Suprapubic skin (tissue), 4 donors: ENCODE results near the gene BCAP31. TPM values are rescaled to one million over a fixed set of nuclear protein-coding genes. Genes with fewer than 3 reads are reported as not detected.

Source experiments
- DNase-seq, 2 donors: peaks; one replicate each; pipeline ENCODE4 v3.0.0-alpha.2; 2019; ENCODE audit warnings: low spot score in 2 of 2
- H3K27ac ChIP-seq: fragments of 200-600 bp; sonication (generic); one replicate; pipeline ENCODE4 v1.5.1; 2019
- H3K27me3 ChIP-seq: fragments of 200-600 bp; sonication (generic); one replicate; pipeline ENCODE4 v1.5.1; 2019
- H3K36me3 ChIP-seq: fragments of 200-600 bp; sonication (generic); one replicate; pipeline ENCODE4 v1.5.1; 2019
- H3K4me1 ChIP-seq: fragments of 200-600 bp; sonication (generic); one replicate; pipeline ENCODE4 v1.5.1; 2019
- H3K4me3 ChIP-seq: fragments of 200-600 bp; sonication (generic); one replicate; pipeline ENCODE4 v1.5.1; 2019; ENCODE audit warnings: mild to moderate bottlenecking
- H3K9me3 ChIP-seq: fragments of 200-600 bp; sonication (generic); one replicate; pipeline ENCODE4 v1.5.1; 2019
- CTCF ChIP-seq, 2 donors: fragments of 200-600 bp in 1 of 2; fragments of 450-650 bp in 1 of 2; sonication (generic) in 1 of 2; IDR thresholded peaks; one replicate each; pipeline ENCODE4 v1.5.1; 2016 to 2019; ENCODE audit warnings: antibody characterized with exemption in 2 of 2, mild to moderate bottlenecking in 1 of 2, moderate library complexity in 1 of 2
- EP300 ChIP-seq: sonication (generic); formaldehyde crosslinking; IDR thresholded peaks from one replicate; pipeline ENCODE4 v1.6.1; 2017; ENCODE audit warnings: antibody characterized with exemption
- POLR2A ChIP-seq, 2 donors: fragments of 450-650 bp; IDR thresholded peaks; one replicate each; pipeline ENCODE4 v1.6.1; 2017; ENCODE audit warnings: antibody characterized with exemption in 2 of 2, mild to moderate bottlenecking in 2 of 2, moderate library complexity in 2 of 2
- POLR2AphosphoS5 ChIP-seq, 3 donors: sonication (generic); formaldehyde crosslinking; IDR thresholded peaks; one replicate each; pipeline ENCODE4 v1.6.1; 2017; ENCODE audit warnings: antibody characterized with exemption in 3 of 3
- WGBS: methylation state at CpG from one replicate; pipeline ENCODE4 v1.1.5; 2018; 5-methylcytosine and 5-hydroxymethylcytosine counted together
- total RNA-seq, 4 donors: library from RNA; depleted of rRNA; stranded (reverse); fragments of >200 nt; gene quantifications; one replicate each; pipeline ENCODE4 v1.1.0, GENCODE V29; 2016

BCAP31 gene
- total RNA-seq, 4 donors from 2014 or later = 112 to 170 (median 167) TPM

GRCh38 chrX:153736071-153736820 is 12.1 kb upstream of the BCAP31 start:
- DNase-seq = no peak
- WGBS = 90% methylated on average over 5 of the region's 30 CpGs
- Histone ChIP-seq H3K36me3 (no peaks in the 10 kb centered on the region), H3K4me3 (no peak overlapping the region), H3K27ac (no peak overlapping the region), H3K4me1 (peaks cover 2% of the 10 kb centered on the region), H3K27me3 (no peaks in the 10 kb centered on the region), H3K9me3 (no peaks in the 10 kb centered on the region)
- no peak for TF ChIP-seq POLR2A (IDR thresholded peaks at IDR 0.05)
- no peak for TF ChIP-seq EP300
- no peak for TF ChIP-seq POLR2AphosphoS5 (IDR thresholded peaks at IDR 0.05)
- no peak for TF ChIP-seq CTCF (IDR thresholded peaks at IDR 0.05)

- H3K27ac ChIP-seq = no peak overlapping the region
- no peak overlapping the region for H3K4me3 ChIP-seq
- no peaks in the 10 kb centered on the region for H3K27me3 ChIP-seq
- H3K4me1 ChIP-seq = peaks cover 2% of the 10 kb centered on the region
- WGBS = 83% methylated on average over 9 of the region's 9 CpGs
- TF ChIP-seq POLR2AphosphoS5 (IDR thresholded peaks at IDR 0.05) (no peak), CTCF (IDR thresholded peaks at IDR 0.05) (no peak), EP300 (no peak), POLR2A (IDR thresholded peaks at IDR 0.05) (no peak)
- no peaks in the 10 kb centered on the region for H3K36me3 ChIP-seq
- no peak for DNase-seq
- no peaks in the 10 kb centered on the region for H3K9me3 ChIP-seq
These were observed 11.1 kb upstream of the BCAP31 start for GRCh38 chrX:153735274-153735673.

GRCh38 chrX:153734871-153735270 is 10.7 kb upstream of the BCAP31 start:
- Histone ChIP-seq H3K4me3 (no peak overlapping the region), H3K36me3 (no peaks in the 10 kb centered on the region), H3K27ac (no peak overlapping the region), H3K9me3 (no peaks in the 10 kb centered on the region), H3K4me1 (peaks cover 2% of the 10 kb centered on the region), H3K27me3 (no peaks in the 10 kb centered on the region)
- TF ChIP-seq POLR2A (IDR thresholded peaks at IDR 0.05) = no peak
- no peak for TF ChIP-seq CTCF (IDR thresholded peaks at IDR 0.05)
- TF ChIP-seq POLR2AphosphoS5 (IDR thresholded peaks at IDR 0.05) = no peak
- no peak for DNase-seq
- 92% methylated on average over 2 of the region's 2 CpGs for WGBS

- H3K27me3 ChIP-seq = no peaks in the 10 kb centered on the region
- H3K36me3 ChIP-seq = no peaks in the 10 kb centered on the region
- no peaks in the 10 kb centered on the region for H3K4me1 ChIP-seq
- H3K9me3 ChIP-seq = no peaks in the 10 kb centered on the region
- 84% methylated on average over 11 of the region's 15 CpGs for WGBS
- no peak for DNase-seq
- no peak overlapping the region for H3K27ac ChIP-seq
- no peak overlapping the region for H3K4me3 ChIP-seq
- TF ChIP-seq POLR2A (IDR thresholded peaks at IDR 0.05) (no peak), EP300 (no peak), POLR2AphosphoS5 (IDR thresholded peaks at IDR 0.05) (no peak), CTCF (IDR thresholded peaks at IDR 0.05) (no peak)
These were observed 9.6 kb upstream of the BCAP31 start for GRCh38 chrX:153733651-153734240.

GRCh38 chrX:153732401-153732800 is 8.2 kb upstream of the BCAP31 start:
- Histone ChIP-seq H3K4me3 (no peak overlapping the region), H3K4me1 (peaks cover 10% of the 10 kb centered on the region), H3K9me3 (no peaks in the 10 kb centered on the region), H3K36me3 (no peaks in the 10 kb centered on the region), H3K27ac (no peak overlapping the region), H3K27me3 (no peaks in the 10 kb centered on the region)
- TF ChIP-seq EP300 (no peak), POLR2A (IDR thresholded peaks at IDR 0.05) (no peak), CTCF (IDR thresholded peaks at IDR 0.05) (no peak), POLR2AphosphoS5 (IDR thresholded peaks at IDR 0.05) (no peak)
- 97% methylated on average over 7 of the region's 14 CpGs for WGBS
- DNase-seq = no peak
